Sigmoid colon (tissue), 4 donors: Measurements from ENCODE around the gene LRP1B.
"Not testable (repeated sequence)": the region's sequence is repeated elsewhere in the genome, so short reads cannot be mapped to it uniquely, and the experiment has no call there.

Experiments
- POLR2A ChIP-seq, 2 donors: fragments of 450-650 bp; IDR thresholded peaks; one replicate each; pipeline ENCODE4 v1.6.1; 2016; ENCODE audit warnings: antibody characterized with exemption in 2 of 2, mild to moderate bottlenecking in 2 of 2, moderate library complexity in 2 of 2
- POLR2AphosphoS5 ChIP-seq, 4 donors: sonication (generic); formaldehyde crosslinking; IDR thresholded peaks; one replicate each; pipeline ENCODE4 v1.6.1; 2017; ENCODE audit warnings: antibody characterized with exemption in 4 of 4

DNA sequence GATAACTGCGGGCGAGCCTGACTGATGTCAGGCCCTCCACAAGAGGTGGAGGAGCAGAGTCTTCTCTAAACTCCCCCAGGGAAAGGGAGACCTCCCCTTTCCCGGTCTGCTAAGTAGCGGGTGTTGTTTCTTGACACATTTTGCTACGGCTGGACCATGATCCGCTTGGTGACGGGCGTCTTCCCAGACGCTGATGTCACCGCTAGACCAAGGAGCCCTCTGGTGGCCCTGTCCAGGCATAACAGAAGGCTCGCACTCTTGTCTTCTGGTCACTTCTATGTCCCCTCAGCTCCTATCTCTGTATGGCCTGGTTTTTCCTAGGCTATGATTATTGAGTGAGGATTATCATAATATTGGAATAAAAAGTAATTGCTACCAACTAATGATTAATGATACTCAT lies 1166.5 kb downstream of the LRP1B start:
- not testable (repeated sequence) for TF ChIP-seq POLR2A, POLR2AphosphoS5 (IDR thresholded peaks at IDR 0.05)
